ENCODE data around the gene MFN2. TPM values are rescaled to one million over a fixed set of nuclear protein-coding genes. Genes with fewer than 3 reads are reported as not detected.

MFN2 gene
- total RNA-seq = 37.8 and 50.9 TPM in 2 replicates

DNA sequence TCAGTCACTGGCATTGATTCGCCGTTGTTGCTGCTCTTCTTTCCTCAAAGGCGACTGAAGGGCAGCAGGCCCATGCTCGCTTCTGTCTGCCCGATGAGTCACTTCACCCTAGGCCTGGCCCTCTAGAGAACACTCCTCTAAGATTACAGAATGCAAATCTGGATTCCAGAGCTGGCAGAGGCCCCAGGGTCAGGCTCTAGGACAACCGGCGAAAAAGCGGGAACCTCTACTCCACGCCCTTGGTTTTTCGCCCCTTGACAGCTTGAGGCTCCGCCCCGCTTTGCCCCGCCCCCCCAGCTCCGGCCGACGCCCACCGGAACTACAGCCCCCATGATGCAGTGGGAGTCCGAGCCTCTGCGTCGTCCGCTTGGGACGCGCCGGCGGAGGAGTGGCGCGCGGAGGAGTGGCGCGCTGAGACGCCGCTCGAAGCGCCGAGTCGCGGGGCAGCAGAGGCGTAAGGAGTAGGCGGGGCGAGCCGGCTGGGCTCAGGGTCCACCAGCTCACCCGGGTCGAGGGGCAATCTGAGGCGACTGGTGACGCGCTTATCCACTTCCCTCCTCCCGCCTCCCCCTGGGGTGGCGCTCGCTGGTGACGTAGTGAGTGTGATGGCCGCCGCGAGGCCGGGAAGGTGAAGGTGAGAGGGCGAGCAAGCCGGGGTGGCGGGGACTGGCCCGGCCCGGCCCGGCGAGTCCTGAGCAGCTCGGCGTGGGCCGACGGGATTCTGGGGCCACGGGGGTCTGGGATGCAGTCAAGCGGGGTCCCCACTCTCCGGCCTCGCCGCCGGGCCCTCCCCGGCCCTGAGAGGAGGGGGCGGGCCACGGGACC is at the start of gene MFN2:
Gene MFN2 (plus strand): TSS at position 594 of the 825 bp plus-strand sequence. CDS start 8,725 bp downstream, outside the sequence.

DNA sequence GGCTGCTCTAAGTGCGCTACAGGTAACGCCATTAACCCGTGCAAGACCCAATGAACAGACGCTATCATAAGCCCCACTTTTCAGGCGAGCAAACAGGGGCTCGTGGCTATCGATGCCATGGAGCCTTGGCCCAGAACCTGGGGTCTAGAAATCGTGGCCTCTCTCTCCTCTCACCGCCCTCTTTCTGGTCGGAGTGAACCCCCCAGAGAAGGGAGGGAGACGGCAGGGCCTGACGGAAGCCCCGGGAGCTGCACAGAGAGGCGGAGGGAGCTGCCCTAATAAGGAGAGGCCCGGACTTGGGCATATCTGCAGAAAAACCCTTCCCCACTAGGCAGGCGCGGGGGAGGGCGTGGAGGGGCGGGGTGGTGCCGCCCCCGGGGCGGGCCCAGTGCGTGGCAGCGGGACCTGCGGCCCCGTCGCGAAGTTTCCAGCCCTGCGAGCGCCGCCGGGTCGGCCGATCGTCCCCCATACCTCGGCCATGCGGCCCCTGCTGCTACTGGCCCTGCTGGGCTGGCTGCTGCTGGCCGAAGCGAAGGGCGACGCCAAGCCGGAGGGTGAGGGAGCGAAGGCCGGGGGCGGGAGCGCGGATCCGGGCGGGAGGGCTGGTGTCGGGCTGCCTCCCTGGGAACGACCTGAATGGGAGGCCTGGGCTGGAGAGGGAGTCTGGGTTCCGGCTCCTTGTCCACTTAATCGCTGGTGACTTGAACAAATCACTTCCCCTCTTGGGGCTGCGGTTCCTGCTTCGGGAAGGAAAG is 45.8 kb upstream of the MFN2 start, which contains the start of gene PLOD1:
Gene PLOD1 (plus strand): TSS at position 416 of the 755 bp plus-strand sequence. CDS start 63 bp downstream, at position 479.

Other genes starting within 250 kb of the MFN2 start
- gene AGTRAP, start 244.3 kb upstream of the MFN2 start, total RNA-seq = 49.1 and 64.1 TPM in 2 replicates
- gene C1orf167, start 218.3 kb upstream of the MFN2 start, total RNA-seq = 0.57 and 1.0 TPM in 2 replicates
- gene MTHFR, start 174.5 kb upstream of the MFN2 start, total RNA-seq = 26.2 and 33.7 TPM in 2 replicates
- 8.0 and 11.6 TPM in 2 replicates for gene CLCN6, start 174.3 kb upstream of the MFN2 start, total RNA-seq
- not detected in 2 replicates for gene NPPA, start 132.7 kb upstream of the MFN2 start, total RNA-seq
- gene NPPB, start 121.5 kb upstream of the MFN2 start, total RNA-seq = not detected in 2 replicates
- gene KIAA2013, start 54.0 kb upstream of the MFN2 start, total RNA-seq = 47.4 and 64.3 TPM in 2 replicates
- gene PLOD1, start 45.7 kb upstream of the MFN2 start, total RNA-seq = 256 and 451 TPM in 2 replicates
- 24.6 and 27.0 TPM in 2 replicates for gene MIIP, start 39.1 kb downstream of the MFN2 start, total RNA-seq
- gene TNFRSF8, start 82.9 kb downstream of the MFN2 start, total RNA-seq = 0.14 and 0.28 TPM in 2 replicates
- gene TNFRSF1B, start 186.5 kb downstream of the MFN2 start, total RNA-seq = 7.1 and 10.7 TPM in 2 replicates
- gene VPS13D, start 249.6 kb downstream of the MFN2 start, total RNA-seq = 30.2 and 61.4 TPM in 2 replicates